HG03469 (cell line): ENCODE measurements around the gene MTMR10.

Experiments
- ATAC-seq: cut with Tn5 transposase; IDR thresholded peaks from one replicate; pipeline ENCODE4 v1.9.1; 2021; ENCODE audit warnings: mild to moderate bottlenecking, moderate library complexity, moderate number of reproducible peaks; ENCODE audit not compliant: unreplicated experiment

MTMR10 gene

DNA sequence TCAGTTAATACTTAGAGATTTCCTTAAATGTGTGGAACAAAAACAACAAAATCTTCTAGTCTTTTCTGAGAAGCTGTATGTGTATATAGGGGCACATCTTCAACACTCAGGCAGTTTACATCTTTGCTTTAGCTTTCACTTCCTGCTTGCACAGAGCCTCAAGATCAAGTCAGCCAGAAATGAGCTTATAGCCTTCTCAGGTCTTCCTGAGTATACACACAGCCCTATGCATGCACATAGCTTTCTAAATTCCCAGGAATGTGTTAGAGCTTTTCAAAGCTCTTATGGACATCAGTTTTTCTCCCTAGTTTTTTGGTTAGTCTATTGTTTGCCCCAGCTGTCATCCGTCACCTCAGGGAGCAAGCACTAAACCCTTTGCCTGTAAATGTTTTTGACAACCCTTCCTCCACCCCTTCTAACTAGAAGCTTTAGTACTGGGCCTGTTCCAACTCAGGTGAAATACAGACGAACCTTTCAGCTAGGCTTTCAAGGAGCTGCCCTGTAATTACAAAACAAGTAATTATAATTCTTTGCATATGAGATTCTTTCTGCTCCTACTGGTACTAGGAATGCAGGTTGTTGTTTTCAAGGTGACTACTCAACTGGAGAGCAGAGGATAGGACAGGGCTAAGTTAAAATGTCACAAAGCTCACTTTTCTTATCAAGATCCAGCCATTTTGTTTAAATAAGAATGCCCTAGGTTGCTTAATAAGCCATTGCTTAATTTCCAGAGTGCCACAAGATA, 22.6 kb upstream of the MTMR10 start:
- peak; percentile 93 for ATAC-seq

DNA sequence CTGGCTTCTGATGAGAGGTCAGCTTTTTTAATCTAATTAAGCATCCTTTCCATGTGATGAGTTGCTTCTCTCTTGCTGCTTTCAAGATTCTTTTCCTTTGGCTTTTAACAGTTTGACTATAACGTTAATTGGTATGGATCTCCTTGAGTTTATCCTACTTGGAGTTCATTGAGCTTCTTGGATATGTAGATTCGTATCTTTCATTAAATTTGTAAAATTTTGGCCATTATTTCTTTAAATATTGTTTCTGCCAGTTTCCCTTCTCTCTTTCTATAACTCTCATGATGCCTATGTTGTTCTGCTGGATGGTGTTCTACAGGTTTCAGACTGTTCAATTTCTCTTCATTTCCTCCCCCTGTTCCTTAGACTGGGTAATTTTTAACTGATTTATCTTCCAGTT, 21.0 kb upstream of the MTMR10 start:
- ATAC-seq, result no peak

DNA sequence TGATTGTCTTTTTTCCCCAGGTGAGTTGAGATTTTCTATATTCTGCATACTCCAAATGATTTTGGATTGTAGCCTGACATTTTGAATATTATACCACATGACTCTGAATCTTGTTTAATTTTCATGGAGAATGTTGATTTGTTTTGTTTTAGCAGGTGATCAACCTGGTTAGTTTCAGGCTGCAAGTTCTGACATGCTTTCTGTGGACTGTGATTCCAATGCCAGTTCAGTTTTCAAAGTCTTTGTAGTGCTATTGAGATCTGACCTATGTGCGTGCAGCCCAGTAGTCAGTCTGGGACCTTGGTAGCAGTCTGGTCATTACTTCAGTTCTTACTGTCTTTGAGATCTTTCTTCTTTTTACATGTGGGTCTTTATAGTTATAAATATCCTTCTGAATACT, 18.6 kb upstream of the MTMR10 start:
- ATAC-seq, result no peak

DNA sequence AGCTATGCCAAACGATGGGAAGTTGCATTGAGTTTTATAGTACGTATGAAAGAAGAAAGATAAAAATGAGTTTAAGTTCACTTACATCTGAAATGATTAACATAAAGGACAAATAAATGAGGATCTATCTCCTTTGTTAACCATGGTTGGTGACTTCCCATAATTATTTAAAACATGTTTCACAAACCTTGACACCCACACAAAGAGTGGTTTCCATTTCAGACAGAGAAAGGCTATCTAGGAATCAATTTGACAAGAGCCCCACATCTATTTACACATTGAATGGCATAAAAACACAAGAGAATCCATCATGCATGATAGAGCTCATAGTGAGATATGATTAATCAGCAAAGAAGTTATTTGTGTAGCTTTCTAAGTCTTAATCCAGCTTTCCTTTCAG, 14.2 kb upstream of the MTMR10 start:
- no peak for ATAC-seq

DNA sequence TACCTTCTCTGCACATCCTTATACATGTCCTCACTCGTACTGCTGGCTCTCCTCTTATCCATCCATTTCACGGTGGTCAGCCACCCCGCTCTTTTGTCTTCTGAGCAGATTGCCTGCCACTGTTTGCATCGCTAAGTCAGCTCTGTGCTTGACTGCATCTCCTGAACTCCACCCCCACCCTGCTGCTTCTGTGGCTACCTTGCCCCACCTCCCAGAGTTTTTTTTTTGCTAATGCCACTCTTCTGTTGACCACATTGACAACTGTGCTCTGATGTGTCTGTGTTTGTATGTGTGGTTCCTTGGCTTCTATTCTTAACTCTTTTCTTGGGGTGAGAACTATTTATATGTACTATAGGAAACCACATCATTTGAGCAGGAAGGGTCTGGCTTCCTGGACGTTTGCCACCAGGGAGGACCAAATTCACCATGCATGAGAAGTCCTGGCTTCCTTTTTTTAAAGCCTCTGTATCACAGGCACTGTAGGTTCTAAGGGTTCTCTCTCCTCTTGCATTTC, 12.8 kb upstream of the MTMR10 start:
- peak; percentile 68 for ATAC-seq

DNA sequence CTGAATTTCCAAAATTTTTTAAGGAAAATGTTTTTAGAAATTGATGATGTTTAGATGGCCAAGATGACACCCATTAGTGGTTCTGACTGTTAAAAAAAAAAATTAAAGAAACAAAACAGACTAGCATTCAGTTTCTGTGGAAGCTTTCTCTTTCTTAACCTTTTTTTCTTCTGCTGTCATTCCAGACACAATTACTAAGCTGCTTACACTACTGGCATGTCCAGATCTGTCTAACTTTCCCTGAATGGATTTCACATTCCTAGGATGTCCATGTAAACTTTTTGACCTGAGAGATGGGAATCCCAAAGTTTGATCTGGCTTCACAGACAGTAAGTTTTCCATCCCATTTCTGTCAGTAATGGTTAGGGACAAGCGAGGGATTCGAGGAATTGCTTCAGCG, 10.3 kb upstream of the MTMR10 start:
- no peak for ATAC-seq

DNA sequence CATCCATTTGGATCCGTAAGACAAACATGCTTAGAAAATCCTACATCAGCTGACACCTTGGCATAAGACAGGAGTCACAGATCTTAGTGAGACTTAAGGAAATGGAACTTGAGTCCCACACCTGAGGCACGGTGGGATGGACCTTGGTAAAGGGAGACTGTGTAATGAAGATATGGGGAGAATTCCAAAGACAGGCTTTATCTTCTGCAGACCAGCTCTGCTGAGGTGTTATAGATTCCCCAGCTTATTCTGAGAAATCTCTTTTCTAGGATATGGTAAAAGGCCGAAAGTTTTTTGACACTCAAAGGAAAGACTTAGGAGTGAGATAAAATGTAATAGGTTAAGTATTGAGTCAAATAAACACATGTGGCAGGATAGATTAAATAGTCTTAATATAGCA, 8.3 kb upstream of the MTMR10 start:
- no peak for ATAC-seq

DNA sequence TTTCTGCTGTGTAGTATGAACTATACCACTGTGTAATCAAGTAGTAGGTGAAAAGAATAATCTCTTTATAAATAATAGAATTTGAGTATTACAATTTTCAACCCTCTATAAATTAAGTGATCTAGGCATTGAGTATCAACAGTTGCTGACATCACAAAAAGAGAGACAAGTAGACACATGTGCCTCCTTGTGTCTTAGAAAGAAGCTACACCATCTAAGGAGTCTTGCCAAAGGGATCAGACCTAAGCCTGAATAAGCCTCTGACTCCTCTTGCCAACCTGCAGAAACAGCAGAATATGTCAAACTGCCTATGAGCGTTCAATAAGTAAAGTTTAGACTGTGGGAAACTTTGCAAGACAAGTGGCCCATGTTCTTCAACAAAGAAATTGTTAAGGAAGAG, 5.8 kb upstream of the MTMR10 start:
- no peak for ATAC-seq

DNA sequence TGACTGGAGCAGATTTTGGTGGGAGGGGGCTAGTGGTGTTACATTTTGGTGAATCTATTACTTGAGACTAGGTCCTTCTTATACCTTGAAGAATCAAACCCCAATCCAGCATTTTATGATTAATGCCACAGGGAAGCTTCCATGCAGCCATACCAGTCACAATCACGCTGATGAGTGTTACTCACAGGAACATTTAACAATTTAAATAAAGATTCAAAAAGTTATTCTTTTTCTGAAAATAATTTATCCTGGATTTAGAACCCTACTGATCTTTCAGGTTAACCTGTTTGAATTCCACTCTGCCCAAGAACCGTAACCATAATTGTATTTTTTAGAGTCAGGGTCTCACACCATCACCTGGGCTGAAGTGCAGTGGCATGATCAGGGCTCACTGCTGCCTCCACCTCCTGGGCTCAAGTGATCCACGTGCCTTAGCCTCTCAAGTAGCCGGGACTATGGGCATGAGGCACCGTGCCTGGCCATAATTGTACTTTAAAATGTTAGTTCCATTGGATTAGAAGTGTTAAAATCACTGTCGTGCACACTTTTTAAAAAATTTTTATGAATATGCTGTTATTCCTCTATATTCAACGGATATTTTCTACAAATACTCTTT, 929 bp upstream of the MTMR10 start:
- no peak for ATAC-seq

DNA sequence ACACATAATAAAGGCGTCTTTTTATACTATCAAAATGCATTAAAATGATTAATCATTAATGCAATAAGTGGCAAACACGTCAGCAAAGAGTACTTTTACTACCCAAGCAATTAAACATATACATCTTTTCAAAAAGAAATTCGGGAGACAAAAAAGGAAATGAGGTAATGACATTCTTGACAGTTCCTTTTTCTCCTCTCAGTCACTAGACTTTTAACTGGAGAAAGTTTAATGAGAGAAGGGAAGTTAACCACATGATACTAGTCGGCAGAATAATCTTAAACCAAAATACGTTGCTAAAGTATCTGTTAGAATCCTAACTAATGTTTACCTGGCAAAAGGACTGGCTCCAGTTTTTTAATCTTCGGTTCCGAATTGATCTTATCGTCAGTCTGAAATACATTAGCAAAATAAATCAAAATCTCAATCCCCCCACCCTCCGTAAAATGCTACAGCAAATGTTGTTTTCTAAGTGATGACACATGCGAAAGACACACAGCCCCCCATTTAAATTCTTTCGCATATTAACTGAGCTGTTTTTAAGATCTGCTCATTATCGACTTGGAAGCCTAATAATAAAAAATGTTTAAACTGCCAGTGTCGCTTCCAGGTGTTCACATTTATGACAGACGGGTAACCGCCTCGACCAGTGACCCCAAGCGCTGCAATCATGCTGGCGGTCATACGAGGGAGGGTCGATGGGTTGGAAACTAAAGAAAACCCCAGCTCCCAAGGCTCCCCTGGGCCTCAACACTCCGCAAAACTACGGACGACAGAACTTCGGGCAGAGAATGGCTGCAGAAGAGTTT, 778 bp downstream of the MTMR10 start:
- ATAC-seq, result no peak

DNA sequence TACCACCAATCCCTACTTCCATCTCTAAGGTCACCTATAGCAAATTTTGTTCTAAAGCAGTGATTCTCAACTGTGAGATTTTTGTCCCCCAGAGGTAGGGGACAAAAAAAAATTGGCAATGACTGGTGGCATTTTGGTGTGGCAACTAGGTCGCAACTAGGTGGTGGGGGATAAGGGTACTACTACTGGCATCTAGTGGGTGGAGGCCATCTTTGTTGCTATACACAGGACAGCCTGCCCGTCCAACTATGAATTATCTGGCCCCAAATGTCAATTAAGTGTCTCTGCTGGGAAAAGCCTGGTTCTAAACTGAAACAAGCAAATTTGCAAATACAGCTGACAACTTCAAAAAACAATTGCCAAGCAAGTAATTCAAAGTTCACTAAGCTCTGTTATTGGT, 1.4 kb downstream of the MTMR10 start:
- ATAC-seq, result no peak

DNA sequence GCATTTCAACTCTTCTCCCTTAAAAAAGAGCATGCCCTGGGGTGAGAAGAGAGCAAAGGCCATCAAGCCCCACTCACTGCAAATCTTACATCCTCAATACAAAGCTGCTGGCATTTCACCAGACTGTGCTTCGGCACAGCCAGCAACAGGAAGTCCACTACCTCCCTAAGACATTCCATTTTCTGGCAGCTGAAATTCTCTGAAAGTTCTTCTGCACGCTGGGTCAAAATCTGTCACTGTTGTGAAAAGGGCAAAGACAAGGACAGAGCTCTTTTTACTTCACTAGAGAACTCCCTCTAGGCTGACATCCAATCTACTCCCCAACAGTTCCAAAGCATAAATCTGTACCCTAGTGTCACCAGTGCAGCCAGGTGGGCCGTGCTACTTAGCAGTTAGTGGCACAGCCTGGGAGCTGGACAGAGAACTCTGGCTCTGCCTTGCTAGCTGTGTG, 6.3 kb downstream of the MTMR10 start:
- no peak for ATAC-seq

DNA sequence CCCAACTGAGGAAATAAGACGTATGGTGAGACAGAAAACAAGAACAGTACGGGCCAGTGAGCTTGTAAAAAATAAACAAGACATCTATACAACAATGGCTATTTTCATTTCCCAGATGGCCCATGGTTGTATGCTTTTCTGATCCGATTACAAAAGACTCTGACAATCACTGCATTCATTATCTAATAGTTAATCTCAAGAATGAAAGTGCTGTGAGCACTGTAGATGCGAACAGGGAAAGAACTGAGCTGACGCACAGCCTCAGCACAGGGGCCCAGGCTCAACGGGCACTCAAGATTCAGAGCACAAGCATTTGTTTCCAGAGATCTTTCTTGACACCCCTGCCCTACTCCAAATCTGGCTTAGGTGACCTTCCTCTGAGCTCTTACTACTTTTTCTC, 6.9 kb downstream of the MTMR10 start:
- no peak for ATAC-seq

DNA sequence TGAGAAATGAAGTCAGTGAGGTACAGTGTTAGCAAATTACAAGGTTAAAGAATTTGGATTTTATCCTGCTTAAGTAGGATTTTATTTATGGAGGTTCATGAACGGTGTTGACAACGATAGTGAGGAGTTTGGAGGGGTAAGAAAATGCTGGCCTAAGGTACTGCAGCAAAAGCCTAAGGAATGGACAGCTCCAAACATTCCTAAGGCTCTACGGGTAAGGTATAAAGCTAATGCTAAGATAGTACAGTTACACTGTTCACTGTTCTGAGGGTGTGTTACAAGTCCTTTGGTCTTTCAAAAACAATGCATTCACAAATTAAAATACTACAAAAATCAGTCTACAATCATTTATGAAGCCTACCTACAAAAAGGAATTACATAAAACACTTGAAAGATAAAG, 7.3 kb downstream of the MTMR10 start:
- ATAC-seq, result no peak

DNA sequence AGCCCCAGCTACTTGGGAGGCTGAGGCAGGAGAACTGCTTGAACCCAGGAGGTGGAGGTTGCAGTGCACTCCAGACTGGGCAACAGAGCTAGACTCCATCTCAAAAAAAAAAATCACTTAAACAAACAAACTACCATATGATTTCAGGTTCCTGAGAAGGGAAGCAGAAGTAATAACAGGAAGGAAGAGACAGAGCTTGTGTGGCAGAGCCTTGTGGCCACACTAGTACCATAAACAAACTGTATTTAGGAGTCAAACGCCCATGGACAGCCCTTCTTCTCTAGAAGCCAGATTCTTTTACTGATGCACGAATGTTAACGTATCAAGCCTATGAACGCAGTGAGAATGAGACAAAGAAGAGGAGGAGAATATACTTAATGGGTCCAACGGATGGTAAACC, 12.0 kb downstream of the MTMR10 start:
- no peak for ATAC-seq

DNA sequence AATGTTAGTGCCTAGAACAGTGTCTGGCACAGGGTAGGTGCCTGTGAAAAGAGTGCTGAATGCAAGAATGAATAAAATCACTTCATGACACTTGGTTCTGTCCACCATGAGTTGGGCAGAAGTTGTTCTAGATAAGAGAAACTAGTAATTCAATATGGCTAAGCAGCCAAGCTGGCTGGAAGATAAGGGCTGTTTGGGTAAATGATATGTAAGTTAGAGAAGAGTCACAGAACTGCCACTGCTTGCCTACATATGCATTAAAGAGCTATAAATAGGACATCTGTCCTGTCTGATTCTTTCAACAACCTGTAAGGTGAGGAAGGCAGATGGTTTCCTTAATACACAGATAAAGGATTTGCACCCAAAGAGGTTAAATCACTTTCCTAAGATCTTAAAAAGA, 13.1 kb downstream of the MTMR10 start:
- ATAC-seq, result no peak

DNA sequence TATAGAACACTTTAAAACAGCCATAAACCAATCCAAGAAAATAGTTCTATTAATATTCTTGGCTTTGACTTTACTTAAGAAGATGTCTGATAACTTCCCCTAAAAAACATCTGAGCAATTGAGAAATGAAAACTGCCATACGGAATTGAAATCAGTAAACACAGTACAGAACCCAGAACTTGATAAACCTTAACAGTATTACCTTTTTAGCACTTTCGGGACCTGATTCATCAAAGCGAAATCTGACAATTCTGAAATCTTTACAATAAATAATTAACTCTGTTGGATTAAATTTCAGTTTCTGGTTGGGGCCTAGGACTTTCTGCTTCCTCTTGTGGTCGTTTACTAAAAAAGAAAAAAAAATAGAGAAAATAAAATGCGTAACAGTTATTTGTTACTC, 17.3 kb downstream of the MTMR10 start:
- ATAC-seq, result no peak

DNA sequence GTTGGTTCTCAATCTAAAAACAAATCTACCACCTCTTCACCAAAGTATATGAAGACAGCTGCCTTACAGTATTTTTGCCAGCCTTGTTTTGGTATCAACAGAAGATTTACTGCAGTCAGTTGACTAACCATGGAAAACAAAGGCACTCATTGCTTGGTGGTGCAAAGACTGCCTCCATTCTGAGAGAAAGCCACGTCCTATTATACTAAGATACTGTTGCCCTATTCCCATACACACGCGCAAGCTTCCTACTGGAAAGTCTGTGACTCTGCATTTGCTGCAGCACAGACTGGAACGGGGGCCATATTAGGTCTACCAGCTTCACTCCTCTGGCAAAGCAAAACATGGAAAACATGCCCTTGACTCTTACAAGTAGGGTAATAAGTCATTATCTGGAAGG, 18.0 kb downstream of the MTMR10 start:
- ATAC-seq, result no peak

DNA sequence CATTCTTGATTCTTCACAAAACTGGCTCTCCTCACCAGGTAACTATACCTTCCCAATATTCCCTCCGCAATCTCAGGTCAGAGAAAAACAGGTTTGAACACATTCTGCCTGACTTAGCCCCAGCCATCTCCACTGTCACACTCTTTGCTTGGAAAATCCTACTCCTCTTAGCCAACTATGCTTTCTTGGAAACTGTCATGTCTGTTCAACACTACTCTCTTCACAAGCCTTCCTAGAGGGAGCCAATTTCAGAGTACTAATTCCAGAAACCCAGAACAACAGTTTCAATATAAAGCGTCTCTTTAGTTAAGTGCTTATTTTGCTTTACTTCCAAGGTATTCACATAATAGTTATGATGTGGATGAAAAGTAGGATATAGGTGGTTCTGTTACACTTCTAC, 21.7 kb downstream of the MTMR10 start:
- no peak for ATAC-seq

DNA sequence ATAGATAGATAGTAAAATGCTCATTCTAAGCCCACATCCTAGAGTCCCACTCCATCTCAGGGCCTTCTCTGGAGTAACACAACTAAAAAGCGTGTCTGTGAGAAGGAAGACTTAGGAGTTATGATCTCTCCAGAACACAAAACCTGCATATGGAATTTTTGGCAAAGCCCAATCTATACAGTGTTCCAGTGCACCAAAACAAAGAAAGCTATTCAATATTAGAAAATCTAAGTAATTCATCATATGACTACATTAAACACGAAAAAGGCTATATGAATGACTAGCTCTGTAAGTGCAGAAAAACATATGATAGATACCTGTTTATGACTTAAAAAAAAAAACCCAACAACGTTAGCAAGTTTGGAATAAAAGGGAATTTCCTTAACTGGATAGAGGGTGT, 27.7 kb downstream of the MTMR10 start:
- ATAC-seq, result no peak

DNA sequence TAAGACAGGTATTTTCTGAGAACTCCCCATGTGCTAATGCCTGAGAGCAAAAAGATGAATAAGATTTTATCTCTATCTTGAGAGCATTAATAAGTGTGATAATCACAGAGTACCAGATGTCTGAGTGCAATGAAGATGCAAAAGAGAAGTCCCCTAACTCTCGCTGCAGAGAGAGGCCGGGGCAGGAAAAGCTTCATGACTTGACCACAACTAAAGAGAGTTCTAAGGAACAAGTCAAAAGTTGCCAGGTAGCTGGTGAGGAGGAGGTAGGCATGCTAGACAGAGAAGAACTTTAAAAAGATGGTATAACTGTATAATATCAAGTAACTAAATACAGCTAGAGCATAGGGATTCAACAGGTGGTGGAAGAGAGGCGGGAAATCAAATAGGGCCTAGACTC, 28.8 kb downstream of the MTMR10 start:
- ATAC-seq, result no peak

DNA sequence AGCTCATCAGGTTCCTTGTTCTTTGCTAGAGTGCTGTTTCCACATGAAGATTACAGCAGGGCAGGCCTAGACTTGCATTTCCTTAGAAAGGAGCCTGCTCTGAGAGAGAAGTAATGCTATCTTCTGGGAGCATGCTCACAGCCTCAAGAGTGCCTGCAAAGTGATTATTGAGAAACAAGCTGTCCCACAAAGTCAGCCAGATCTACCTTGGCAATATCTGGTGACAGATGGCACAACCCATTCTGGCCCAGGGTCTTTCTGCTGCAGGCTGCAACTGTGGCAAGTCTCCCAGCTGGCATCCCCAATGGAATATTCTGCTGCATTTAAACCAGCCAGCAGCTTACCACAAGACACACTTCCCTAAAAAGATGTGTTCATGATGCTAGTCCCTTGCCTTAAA, 29.3 kb downstream of the MTMR10 start:
- no peak for ATAC-seq
